Immature natural killer cell (primary cell): ENCODE data around the gene LIN54. TPM values are rescaled to one million over a fixed set of nuclear protein-coding genes. Genes with fewer than 3 reads are reported as not detected.
"Not testable (repeated sequence)": the region's sequence is repeated elsewhere in the genome, so short reads cannot be mapped to it uniquely, and the experiment has no call there.

ENCODE experiments used
- DNase-seq, 3 donors: peaks; one replicate each; pipeline ENCODE4 v3.0.0; 2022; ENCODE audit warnings: mixed read lengths in 1 of 3
- H3K27ac Mint-ChIP-seq, 6 donors: one replicate each; pipeline ENCODE4 v1.8.0; 2020; ENCODE audit warnings: mixed read lengths in 6 of 6, mild to moderate bottlenecking in 5 of 6, inconsistent platforms in 4 of 6, moderate library complexity in 3 of 6
- H3K27me3 Mint-ChIP-seq, 3 donors: one replicate each; pipeline ENCODE4 v1.8.0; 2020 to 2021; ENCODE audit warnings: low read depth in 3 of 3, mild to moderate bottlenecking in 3 of 3, mixed read lengths in 3 of 3, moderate library complexity in 3 of 3, inconsistent platforms in 1 of 3
- H3K36me3 Mint-ChIP-seq, 3 donors: one replicate each; pipeline ENCODE4 v1.8.0; 2020; ENCODE audit warnings: mixed read lengths in 3 of 3, inconsistent platforms in 2 of 3, mild to moderate bottlenecking in 2 of 3
- H3K4me1 Mint-ChIP-seq, 2 donors: one replicate each; pipeline ENCODE4 v1.8.0; 2020; ENCODE audit warnings: inconsistent platforms in 2 of 2, mild to moderate bottlenecking in 2 of 2, mixed read lengths in 2 of 2, moderate library complexity in 1 of 2
- H3K4me3 Mint-ChIP-seq, 5 donors: one replicate each; pipeline ENCODE4 v1.8.0; 2020; ENCODE audit warnings: mild to moderate bottlenecking in 5 of 5, mixed read lengths in 5 of 5, inconsistent platforms in 3 of 5, moderate library complexity in 3 of 5
- H3K9me3 Mint-ChIP-seq, 6 donors: one replicate each; pipeline ENCODE4 v1.8.0; 2020; ENCODE audit warnings: mild to moderate bottlenecking in 6 of 6, mixed read lengths in 6 of 6, inconsistent platforms in 4 of 6, moderate library complexity in 3 of 6
- polyA plus RNA-seq, 3 donors: library from polyadenylated mRNA; unstranded; fragments of 300-500 nt; fragmentation: Illumina TruSeq; gene quantifications; one replicate each; pipeline ENCODE4 v1.2.3, GENCODE V29; 2021

LIN54 gene
- polyA plus RNA-seq, 3 donors from 2014 or later = 5.5 to 13.1 (median 6.9) TPM

DNA sequence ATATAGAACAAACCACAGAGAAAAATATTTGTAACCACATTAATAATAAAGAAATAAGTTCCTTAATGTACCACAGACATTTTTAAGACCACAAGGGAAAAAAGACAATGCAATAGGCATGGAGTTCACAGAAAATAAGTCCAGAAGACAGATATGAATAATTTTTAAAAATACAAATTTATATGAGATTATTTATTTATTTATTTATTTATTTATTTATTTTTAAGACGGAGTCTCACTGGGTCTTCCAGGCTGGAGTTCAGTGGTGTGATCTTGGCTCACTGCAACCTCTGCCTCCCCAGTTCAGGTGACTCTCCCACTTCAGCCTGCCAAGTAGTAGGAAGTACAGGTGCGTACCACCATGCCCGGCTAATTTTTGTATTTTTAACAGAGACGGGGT lies 56.4 kb downstream of the LIN54 start:
- no peak for DNase-seq
- H3K36me3 Mint-ChIP-seq = peaks cover 0 to 12% (median 10%) of the 10 kb centered on the region in 3 donors
- H3K27ac Mint-ChIP-seq = no peak overlapping the region
- no peaks in the 10 kb centered on the region for H3K27me3 Mint-ChIP-seq
- no peak overlapping the region for H3K4me3 Mint-ChIP-seq
- H3K4me1 Mint-ChIP-seq = peaks cover 11 to 22% of the 10 kb centered on the region in 2 donors
- no peaks in the 10 kb centered on the region for H3K9me3 Mint-ChIP-seq

DNA sequence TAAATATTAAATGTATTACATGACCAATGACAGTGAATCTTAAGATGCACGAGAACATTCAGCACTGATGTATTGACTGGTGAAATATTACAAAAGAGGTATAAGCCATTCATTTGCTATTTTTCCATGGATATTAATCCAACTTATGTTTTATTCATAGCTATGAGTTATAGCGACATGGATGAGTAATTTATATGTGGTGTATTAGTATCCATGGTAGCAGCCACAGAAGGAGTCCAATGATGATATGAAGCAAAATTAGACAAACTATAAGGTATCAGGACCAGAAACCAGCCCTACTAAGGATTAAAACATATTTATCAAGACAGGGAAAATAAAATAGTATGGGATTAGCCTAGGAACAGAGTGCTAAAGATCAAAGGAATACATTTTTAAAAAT lies 59.4 kb downstream of the LIN54 start:
- H3K27me3 Mint-ChIP-seq = no peaks in the 10 kb centered on the region

DNA sequence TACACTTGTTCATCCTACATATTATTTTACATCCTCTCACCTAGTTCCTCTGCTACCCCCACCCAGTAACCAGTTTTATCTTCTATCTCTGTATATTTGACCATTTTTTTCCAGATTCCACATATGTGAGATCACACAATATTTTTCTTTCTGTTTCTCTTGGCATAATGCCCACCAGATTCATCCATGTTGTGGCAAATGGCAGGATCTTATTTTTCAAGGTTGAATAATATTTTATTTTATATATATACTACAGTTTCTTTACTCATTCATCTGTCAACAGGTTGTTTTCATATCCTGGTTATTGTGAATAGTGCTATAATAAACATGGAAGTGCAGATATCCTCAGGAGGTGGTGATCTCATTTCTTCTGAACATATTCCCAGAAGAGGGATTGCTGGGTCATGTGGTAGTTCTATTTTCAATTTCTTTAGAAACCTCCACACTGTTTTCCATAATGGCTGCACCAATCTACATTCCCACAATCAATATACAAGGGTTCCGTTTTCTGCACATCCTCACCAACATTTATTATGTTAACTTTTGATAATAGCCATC lies 61.9 kb downstream of the LIN54 start:
- Mint-ChIP-seq H3K36me3 (peaks cover 0 to 12% (median 9%) of the 10 kb centered on the region in 3 donors), H3K9me3 (no peaks in the 10 kb centered on the region)

More for the DNA sequence above, 59.4 kb downstream of the LIN54 start:
- peaks cover 7% of the 10 kb centered on the region in 2 donors for H3K4me1 Mint-ChIP-seq
- H3K4me3 Mint-ChIP-seq = no peak overlapping the region
- DNase-seq = no peak
- peaks cover 0 to 9% (median 6%) of the 10 kb centered on the region in 3 donors for H3K36me3 Mint-ChIP-seq
- H3K27ac Mint-ChIP-seq = no peak overlapping the region
- H3K9me3 Mint-ChIP-seq = no peaks in the 10 kb centered on the region

DNA sequence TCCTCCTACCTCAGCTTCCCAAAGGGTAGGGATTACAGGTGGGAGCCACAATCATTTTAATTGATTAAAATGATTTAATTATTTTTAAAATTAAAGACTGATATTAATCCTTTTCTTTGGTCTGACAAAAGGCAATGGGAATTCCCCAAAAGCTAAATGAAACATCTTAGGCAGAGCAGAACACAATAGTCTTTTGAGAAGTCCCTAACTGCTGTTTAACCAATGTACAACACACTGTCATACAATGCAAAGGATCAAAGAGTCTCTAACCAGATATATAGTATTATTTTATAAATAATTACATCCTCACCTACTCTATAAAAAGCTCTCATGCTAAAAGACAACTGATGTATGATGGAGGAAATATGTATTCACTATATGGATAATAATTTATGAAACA lies 63.1 kb downstream of the LIN54 start:
- no peak overlapping the region for H3K4me3 Mint-ChIP-seq
- H3K27ac Mint-ChIP-seq = no peak overlapping the region
- DNase-seq = no peak
- H3K9me3 Mint-ChIP-seq = no peaks in the 10 kb centered on the region
- peaks cover 4 to 12% (median 8%) of the 10 kb centered on the region in 3 donors for H3K36me3 Mint-ChIP-seq
- peaks cover 5 to 7% of the 10 kb centered on the region in 2 donors for H3K4me1 Mint-ChIP-seq
- H3K27me3 Mint-ChIP-seq = peaks cover 0 to 4% (median 0%) of the 10 kb centered on the region in 3 donors

More for the DNA sequence above, 61.9 kb downstream of the LIN54 start:
- no peak overlapping the region for H3K4me3 Mint-ChIP-seq
- H3K27ac Mint-ChIP-seq = no peak overlapping the region
- H3K4me1 Mint-ChIP-seq = peaks cover 5 to 7% of the 10 kb centered on the region in 2 donors
- H3K27me3 Mint-ChIP-seq = peaks cover 0 to 4% (median 0%) of the 10 kb centered on the region in 3 donors
- DNase-seq = no peak

DNA sequence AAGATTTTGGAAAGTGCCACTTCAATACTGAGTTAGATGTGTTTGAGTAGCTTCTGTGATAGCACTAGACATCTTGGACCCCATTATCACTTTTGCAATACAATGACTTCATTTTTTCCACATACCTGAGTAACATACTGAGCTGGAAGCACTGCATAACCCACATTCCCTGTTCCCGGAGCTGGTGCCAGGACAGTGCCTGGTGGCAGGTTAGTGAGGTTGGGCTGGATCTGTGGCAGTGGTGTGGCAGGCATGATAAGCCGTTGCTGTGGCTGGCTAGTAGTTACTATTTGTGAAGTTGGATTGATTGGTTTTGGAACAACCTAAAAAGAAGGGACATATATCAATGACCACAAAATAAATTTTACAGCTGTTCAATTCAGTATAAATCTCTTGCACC lies 71.2 kb downstream of the LIN54 start:
- Mint-ChIP-seq H3K4me3 (no peak overlapping the region), H3K4me1 (no peaks in the 10 kb centered on the region), H3K9me3 (no peaks in the 10 kb centered on the region), H3K27ac (no peak overlapping the region), H3K27me3 (peaks cover 0 to 4% (median 0%) of the 10 kb centered on the region in 3 donors), H3K36me3 (peaks cover 4 to 41% (median 25%) of the 10 kb centered on the region in 3 donors)
- DNase-seq = no peak

DNA sequence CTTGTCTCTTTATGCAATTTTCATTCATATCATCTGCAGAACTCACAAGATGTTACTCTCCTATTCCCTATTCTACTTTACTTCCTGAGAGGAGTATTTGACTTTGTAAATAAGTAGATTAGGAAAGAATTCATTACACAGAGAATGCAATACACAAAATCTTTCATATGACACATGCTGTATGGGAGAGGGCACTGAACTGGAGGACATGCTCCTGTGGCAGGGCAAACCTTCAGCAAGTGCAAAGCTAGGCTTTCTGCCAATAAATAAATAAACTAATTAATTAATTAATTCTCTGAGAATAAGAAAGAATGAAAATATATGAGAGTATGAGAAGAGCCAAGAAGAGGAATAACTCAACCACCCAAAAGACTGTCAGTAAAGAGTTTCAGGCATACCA lies 76.2 kb downstream of the LIN54 start:
- Mint-ChIP-seq H3K4me3 (no peak overlapping the region), H3K27me3 (no peaks in the 10 kb centered on the region), H3K9me3 (no peaks in the 10 kb centered on the region), H3K36me3 (peaks cover 7 to 40% (median 30%) of the 10 kb centered on the region in 3 donors), H3K27ac (no peak overlapping the region), H3K4me1 (no peaks in the 10 kb centered on the region)
- DNase-seq = no peak

DNA sequence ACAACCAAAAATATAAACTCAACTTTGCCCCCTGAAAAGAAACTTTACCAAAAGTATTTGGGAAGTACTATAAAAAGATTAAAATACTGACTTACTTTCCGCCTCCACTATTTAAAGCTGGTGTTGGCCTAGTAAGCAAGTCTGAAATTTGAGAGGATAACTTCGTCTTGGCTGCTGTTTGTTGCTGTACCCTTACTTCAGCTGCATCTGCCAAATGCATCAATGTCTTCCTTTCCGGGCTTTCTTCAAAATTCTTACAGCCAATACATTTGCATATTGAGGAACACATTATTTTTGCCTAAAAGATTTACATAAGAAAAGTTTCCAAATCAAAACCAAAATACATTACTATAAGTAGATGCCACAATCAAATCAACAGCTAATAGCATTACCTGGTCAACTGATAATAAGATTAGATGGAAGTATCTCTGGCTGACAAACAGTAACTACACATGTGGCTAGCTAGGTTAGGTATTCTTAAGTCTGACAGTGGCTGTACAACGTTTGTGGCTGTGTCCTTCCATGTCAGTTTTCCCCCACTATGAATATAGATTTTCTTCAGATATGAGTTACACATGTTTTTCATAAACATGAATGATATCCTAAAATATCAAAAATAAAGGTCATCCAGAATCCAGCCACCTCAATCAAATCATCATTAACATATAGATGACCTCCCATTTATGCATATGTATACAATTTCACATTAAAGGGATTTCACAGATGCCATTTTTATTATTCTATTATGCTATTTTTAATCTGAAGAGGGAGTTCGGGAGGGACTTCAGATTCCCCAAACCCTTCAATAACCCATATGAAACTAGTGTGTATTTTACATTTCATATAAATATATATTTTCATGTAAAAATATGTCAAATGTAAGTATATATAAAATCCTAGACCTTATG lies 79.5 kb downstream of the LIN54 start:
- Mint-ChIP-seq H3K4me3 (no peak overlapping the region), H3K4me1 (no peaks in the 10 kb centered on the region), H3K27me3 (no peaks in the 10 kb centered on the region), H3K9me3 (no peaks in the 10 kb centered on the region), H3K36me3 (peaks cover 10 to 32% (median 23%) of the 10 kb centered on the region in 3 donors), H3K27ac (peak overlapping the region in 1 of 6 donors; percentile 46)
- no peak for DNase-seq

DNA sequence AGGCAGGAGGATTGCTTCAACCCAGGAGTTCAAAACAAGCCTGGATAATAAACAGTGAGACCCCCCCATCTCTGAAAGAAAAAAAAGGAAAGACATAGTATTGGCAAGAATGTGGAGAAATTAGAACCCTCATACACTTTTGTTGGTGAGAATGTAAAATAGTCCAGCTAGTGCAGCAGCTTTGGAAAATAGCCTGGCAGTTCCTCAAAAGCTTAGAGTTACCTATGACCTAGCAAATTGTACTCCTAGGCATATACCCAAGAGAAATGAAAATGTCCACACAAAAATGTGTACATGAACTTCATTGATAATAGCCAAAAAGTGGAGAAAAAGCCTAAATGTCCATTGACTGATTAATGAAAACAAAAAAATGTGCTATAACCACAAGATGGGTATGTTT lies 88.8 kb downstream of the LIN54 start:
- no peak for DNase-seq
- H3K4me3 Mint-ChIP-seq = no peak overlapping the region
- no peak overlapping the region for H3K27ac Mint-ChIP-seq
- peaks cover 0 to 4% (median 3%) of the 10 kb centered on the region in 3 donors for H3K36me3 Mint-ChIP-seq
- no peaks in the 10 kb centered on the region for H3K27me3 Mint-ChIP-seq
- no peaks in the 10 kb centered on the region for H3K9me3 Mint-ChIP-seq
- no peaks in the 10 kb centered on the region for H3K4me1 Mint-ChIP-seq

DNA sequence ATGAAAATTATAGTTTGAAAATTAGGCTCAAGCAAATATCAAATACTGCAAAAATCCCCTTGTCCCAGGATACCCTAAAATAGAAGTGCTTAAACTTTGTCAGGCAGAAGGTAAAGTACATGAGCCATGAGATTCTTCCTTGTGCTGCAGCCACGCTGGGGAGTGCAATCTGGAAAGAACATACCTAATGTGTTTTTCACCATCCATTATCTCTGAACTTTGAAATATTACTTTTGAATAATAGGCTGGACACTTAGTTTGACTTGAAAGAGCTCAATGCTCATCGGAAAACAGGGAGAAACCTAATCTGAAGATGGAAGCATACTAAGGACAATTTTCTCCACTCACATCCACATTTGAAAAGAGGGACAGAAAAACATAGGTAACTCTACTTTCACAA lies 91.2 kb downstream of the LIN54 start:
- H3K9me3 Mint-ChIP-seq = no peaks in the 10 kb centered on the region
- no peak overlapping the region for H3K27ac Mint-ChIP-seq
- H3K4me1 Mint-ChIP-seq = no peaks in the 10 kb centered on the region

DNA sequence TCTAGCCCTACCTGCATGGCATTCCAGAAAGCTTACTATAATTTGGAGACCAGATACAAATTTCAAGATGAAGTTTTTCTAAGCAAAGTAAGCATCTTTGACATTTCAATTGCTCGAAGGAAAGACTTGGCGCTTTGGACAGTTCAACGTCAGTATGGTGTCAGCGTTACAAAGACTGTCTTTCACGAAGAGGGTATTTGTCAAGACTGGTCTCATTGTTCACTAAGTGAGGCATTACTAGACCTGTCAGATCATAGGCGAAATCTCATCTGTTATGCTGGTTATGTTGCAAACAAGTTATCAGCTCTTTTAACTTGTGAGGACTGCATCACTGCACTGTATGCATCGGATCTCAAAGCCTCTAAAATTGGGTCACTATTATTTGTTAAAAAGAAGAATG lies 92.5 kb downstream of the LIN54 start:
- Mint-ChIP-seq H3K27ac (peak overlapping the region in 1 of 6 donors; percentile 40), H3K9me3 (no peaks in the 10 kb centered on the region), H3K27me3 (no peaks in the 10 kb centered on the region), H3K4me3 (no peak overlapping the region), H3K4me1 (no peaks in the 10 kb centered on the region), H3K36me3 (peaks cover 0 to 4% (median 3%) of the 10 kb centered on the region in 3 donors)
- DNase-seq = no peak

More for the DNA sequence above, 91.2 kb downstream of the LIN54 start:
- Mint-ChIP-seq H3K4me3 (no peak overlapping the region), H3K36me3 (peaks cover 0 to 4% (median 3%) of the 10 kb centered on the region in 3 donors), H3K27me3 (no peaks in the 10 kb centered on the region)
- no peak for DNase-seq

DNA sequence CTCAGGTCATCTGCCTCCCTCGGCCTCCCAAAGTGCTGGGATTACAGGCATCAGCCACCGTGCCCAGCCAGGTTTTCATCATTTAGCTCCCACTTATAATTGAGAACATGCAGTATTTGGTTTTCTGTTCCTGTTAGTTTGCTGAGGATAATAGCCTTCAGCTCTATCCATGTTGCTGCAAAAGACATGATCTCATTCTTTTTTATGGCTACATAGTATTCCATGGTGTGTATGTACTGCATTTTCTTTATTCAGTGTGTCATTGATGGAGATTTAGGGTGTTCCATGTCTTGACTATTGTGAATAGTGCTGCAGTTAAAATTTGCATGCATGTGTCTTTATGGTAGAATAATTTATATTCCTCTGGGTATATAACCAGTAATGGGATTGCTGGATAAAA lies 96.7 kb downstream of the LIN54 start:
- not testable (repeated sequence) for H3K27me3 Mint-ChIP-seq, H3K4me1 Mint-ChIP-seq, H3K4me3 Mint-ChIP-seq, H3K27ac Mint-ChIP-seq, DNase-seq, H3K9me3 Mint-ChIP-seq
- peaks cover 4 to 12% (median 6%) of the 10 kb centered on the region in 3 donors for H3K36me3 Mint-ChIP-seq

DNA sequence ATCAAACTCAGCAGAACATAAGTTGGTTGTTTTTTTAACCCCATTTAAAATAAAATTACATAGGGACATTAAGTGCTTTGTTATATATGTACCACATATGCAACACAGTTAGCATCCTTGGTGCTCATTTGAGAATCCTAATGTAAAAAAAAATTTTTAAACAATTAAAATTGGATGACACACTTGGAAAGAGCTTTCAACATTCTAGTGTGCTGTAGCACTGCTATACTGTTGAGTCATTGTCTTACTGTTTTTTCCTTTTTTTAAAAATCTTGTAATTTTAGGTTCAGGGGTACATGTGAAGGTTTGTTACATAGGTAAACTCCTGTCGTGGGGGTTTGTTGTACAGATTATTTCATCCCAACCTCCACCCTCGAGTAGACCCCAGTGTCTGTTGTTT lies 97.3 kb downstream of the LIN54 start:
- Mint-ChIP-seq H3K36me3 (peaks cover 4 to 12% (median 6%) of the 10 kb centered on the region in 3 donors), H3K27me3 (peaks cover 0 to 4% (median 0%) of the 10 kb centered on the region in 3 donors), H3K4me1 (no peaks in the 10 kb centered on the region), H3K9me3 (no peaks in the 10 kb centered on the region), H3K27ac (no peak overlapping the region), H3K4me3 (no peak overlapping the region)
- no peak for DNase-seq

DNA sequence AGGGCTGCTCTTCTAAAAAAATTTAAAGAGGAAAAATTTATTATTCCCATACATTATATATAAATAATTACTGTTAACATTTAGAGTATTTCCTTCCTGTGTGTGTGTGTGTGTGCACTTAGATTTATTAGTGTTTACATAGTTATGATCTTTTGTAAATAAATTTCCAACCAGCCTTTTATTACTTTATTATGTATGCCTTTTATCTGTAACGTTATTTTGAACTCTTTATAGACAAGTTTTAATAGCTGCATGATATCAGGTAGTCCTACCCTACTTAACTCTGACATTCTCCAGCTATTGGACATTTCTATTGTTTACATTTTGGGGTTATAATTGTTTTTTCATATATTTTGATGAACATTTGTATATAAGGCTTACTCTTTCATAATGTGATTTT lies 101.3 kb downstream of the LIN54 start:
- Mint-ChIP-seq H3K4me1 (peaks cover 7 to 15% of the 10 kb centered on the region in 2 donors), H3K36me3 (peaks cover 7 to 14% (median 11%) of the 10 kb centered on the region in 3 donors), H3K4me3 (no peak overlapping the region), H3K9me3 (no peaks in the 10 kb centered on the region), H3K27ac (peak overlapping the region in 1 of 6 donors; percentile 39), H3K27me3 (peaks cover 0 to 4% (median 4%) of the 10 kb centered on the region in 3 donors)
- DNase-seq = no peak

DNA sequence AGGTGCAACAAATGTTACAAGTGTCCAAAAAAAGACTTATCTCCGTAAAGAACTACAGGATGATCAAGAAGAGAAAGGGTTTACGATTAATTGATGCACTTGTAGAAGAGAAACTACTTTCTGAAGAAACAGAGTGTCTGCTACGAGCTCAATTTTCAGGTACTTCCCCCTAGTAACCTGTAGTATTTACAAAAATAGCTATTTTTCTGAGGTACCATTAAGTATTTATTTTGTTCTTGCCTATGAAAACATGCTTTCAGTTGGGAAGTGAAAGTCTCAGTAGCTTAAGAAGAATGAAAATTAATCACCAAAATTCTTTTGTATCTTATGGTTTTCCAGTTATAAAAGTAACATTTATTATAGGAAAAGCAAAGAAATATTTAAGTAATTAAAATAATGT lies 104.2 kb downstream of the LIN54 start:
- H3K27ac Mint-ChIP-seq = no peak overlapping the region
- H3K4me3 Mint-ChIP-seq = no peak overlapping the region
- no peaks in the 10 kb centered on the region for H3K9me3 Mint-ChIP-seq
- DNase-seq = no peak
- H3K4me1 Mint-ChIP-seq = peaks cover 7 to 16% of the 10 kb centered on the region in 2 donors
- peaks cover 7 to 14% (median 11%) of the 10 kb centered on the region in 3 donors for H3K36me3 Mint-ChIP-seq
- H3K27me3 Mint-ChIP-seq = peaks cover 0 to 4% (median 4%) of the 10 kb centered on the region in 3 donors
